Pancreas (tissue), 10 donors: Measurements from ENCODE around the gene PHLDB2. TPM values are rescaled to one million over a fixed set of nuclear protein-coding genes. Genes with fewer than 3 reads are reported as not detected.

Source experiments
- ATAC-seq, 4 donors: fragments of 200-7000 bp; cut with Tn5 transposase; one replicate each; pipeline versions ENCODE4 v1.8.0 to v1.9.1; 2020; ENCODE audit warnings: mild to moderate bottlenecking in 4 of 4, moderate library complexity in 4 of 4
- DNase-seq, 6 donors: peaks; one replicate each; pipeline ENCODE4 v3.0.0-alpha.2; 2020
- FAIRE-seq: peaks from 2 replicates; lab custom pipeline; 2012; peaks lifted over from hg19 to GRCh38; lab: Jason Lieb, UNC
- H3K27ac ChIP-seq, 4 donors: fragments of 200-600 bp; sonication (generic); 1 replicate in 3 of 4; 2 replicates in 1 of 4; pipeline versions ENCODE4 v1.5.0 to v1.8.0; 2020
- H3K27me3 ChIP-seq, 4 donors: fragments of 200-600 bp; one replicate each; pipeline ENCODE4 v1.8.0; 2021
- H3K36me3 ChIP-seq, 3 donors: fragments of 200-600 bp; sonication (generic) in 1 of 3; one replicate each; pipeline versions ENCODE4 v1.5.0 to v1.8.0; 2020 to 2021
- H3K4me1 ChIP-seq, 3 donors: fragments of 200-600 bp; one replicate each; pipeline ENCODE4 v1.8.0; 2021
- H3K4me3 ChIP-seq, 4 donors: fragments of 200-600 bp; sonication (generic) in 2 of 4; one replicate each; pipeline versions ENCODE4 v1.5.0 to v1.8.0; 2020 to 2021
- H3K9me3 ChIP-seq, 4 donors: fragments of 200-600 bp; one replicate each; pipeline ENCODE4 v1.8.0; 2021
- WGBS, 2 donors: extraction: QIAGEN DNeasy Blood & Tissue Kit; methylation state at CpG; one replicate each; pipeline ENCODE4 v1.1.7; 2013; 5-methylcytosine and 5-hydroxymethylcytosine counted together
- intact Hi-C, 3 donors: fragments of 100-400 bp; cut with DNase I; formaldehyde crosslinking; loops; one replicate each; pipeline versions ENCODE4 v1.11.1 to v1.14.2; 2022
- polyA plus RNA-seq, 2 donors: library from polyadenylated mRNA; stranded (reverse); fragments of 200-250 nt; gene quantifications; one replicate each; pipeline ENCODE4 v1.2.3, GENCODE V29; 2013
- total RNA-seq, 6 donors: library from RNA; stranded (reverse); fragmentation: NEBNext Ultra II Directional in 4 of 6; extraction: Animal tissue kit (Norgen Biotek cat#: 25700) in 4 of 6; gene quantifications; one replicate each; pipeline versions ENCODE4 v1.2.1 to v1.2.4, GENCODE V29; 2021 to 2023
- TF ChIP-seq, protein P1 (sequence below), 4 donors: fragments of 200-600 bp; sonication (generic) in 3 of 4; IDR thresholded peaks; one replicate each; pipeline versions ENCODE4 v1.5.0 to v1.8.0; 2021; ENCODE audit warnings: antibody characterized with exemption in 4 of 4
- donor health status: healthy with polysubstance abuse.
- donor health status: DM: no; HTN: no; CAD: no; lungs with moderate emphysema.
- donor health status: DM: no; HTN: no; CAD: no.
- donor health status: control.
- donor health status: control.
- donor health status: Bipolar disorder and iron deficiency.
- donor health status: DM: yes; HTN: yes; CAD: no.
- donor health status: DM: no; HTN: no; CAD: no.
- donor health status: DM: no; HTN: no; CAD: no.
- donor health status: DM: yes; HTN: yes; CAD: no.

Gene PHLDB2
- total and polyA plus RNA-seq, 8 donors: 10.8 to 36.7 (median 15.1) TPM

DNA sequence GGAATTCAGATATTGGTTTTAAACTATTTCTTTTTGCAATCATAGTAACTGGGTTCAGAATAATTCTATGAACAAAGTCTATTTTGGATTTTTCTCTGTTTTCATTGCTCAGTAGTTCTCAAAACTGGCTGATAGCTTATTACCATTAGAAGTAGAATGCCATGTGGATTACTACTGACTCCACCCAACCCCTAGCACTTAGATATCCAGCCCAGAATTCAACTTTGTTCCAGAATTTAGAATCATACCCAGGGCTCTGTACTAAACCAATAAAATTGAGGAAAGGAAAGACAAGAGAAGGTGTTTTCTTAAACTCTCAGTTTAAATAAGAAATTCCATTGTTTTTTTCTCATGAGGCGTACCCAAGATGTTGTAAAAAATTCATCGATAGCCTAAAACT, 80.8 kb downstream of the PHLDB2 start:
- Histone ChIP-seq H3K4me3 (no peak overlapping the region), H3K27me3 (no peaks in the 10 kb centered on the region), H3K36me3 (peaks cover 0 to 29% (median 0%) of the 10 kb centered on the region in 3 donors), H3K9me3 (no peaks in the 10 kb centered on the region), H3K4me1 (no peaks in the 10 kb centered on the region), H3K27ac (no peak overlapping the region)
- DNase-seq (no peak), ATAC-seq (no peak), FAIRE-seq (no peak)
- intact Hi-C loops: no loop called here
- TF ChIP-seq, protein P1, sequence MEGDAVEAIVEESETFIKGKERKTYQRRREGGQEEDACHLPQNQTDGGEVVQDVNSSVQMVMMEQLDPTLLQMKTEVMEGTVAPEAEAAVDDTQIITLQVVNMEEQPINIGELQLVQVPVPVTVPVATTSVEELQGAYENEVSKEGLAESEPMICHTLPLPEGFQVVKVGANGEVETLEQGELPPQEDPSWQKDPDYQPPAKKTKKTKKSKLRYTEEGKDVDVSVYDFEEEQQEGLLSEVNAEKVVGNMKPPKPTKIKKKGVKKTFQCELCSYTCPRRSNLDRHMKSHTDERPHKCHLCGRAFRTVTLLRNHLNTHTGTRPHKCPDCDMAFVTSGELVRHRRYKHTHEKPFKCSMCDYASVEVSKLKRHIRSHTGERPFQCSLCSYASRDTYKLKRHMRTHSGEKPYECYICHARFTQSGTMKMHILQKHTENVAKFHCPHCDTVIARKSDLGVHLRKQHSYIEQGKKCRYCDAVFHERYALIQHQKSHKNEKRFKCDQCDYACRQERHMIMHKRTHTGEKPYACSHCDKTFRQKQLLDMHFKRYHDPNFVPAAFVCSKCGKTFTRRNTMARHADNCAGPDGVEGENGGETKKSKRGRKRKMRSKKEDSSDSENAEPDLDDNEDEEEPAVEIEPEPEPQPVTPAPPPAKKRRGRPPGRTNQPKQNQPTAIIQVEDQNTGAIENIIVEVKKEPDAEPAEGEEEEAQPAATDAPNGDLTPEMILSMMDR (IDR thresholded peaks at IDR 0.05): no peak
- 96 to 100% methylated on average over 2 of the region's 2 CpGs for WGBS, 2 donors

DNA sequence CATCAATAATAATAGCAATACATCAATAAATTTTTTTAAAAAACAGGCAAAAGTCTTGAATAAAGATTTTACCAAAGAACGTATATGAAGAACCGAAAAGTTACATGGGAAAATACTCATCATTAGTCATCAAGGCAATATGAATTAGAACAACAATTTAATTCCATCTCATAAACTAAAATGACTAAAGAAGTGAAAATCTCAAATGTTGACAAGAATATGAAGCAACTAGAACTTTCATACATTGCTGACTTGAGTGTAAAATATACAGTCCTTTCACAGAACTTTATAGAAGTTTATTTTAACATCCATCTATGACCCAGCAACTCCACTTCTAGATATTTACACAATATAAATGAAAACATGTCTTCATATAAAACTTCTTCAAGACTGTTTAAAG, 84.5 kb downstream of the PHLDB2 start:
- Histone ChIP-seq H3K27me3 (no peaks in the 10 kb centered on the region), H3K4me3 (no peak overlapping the region), H3K4me1 (no peaks in the 10 kb centered on the region), H3K9me3 (no peaks in the 10 kb centered on the region), H3K36me3 (peaks cover 0 to 36% (median 0%) of the 10 kb centered on the region in 3 donors), H3K27ac (no peak overlapping the region)
- intact Hi-C loops: no loop called here
- FAIRE-seq (no peak), ATAC-seq (no peak), DNase-seq (no peak)
- WGBS, 2 donors: 94 to 100% methylated on average over 2 of the region's 2 CpGs
- TF ChIP-seq, protein P1 (IDR thresholded peaks at IDR 0.05): no peak

DNA sequence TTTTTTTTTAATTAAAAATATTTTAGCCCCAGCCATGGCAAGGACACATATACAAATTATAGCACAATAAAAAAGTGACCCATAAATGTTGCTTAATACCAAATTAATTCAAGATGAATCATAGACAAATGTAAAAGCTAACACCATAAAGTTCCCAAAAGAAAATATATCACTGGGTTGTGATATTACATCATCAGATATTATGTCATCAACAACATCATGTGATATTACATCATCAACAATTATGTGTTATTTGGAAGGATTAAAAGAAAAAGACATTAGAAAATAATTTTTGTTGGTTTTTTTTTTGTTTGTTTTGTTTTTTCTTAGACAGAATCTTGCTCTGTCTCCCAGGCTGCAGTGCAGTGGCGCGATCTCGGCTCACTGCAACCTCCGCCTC, 85.3 kb downstream of the PHLDB2 start:
- Histone ChIP-seq H3K4me1 (no peaks in the 10 kb centered on the region), H3K9me3 (no peaks in the 10 kb centered on the region), H3K36me3 (peaks cover 0 to 34% (median 0%) of the 10 kb centered on the region in 3 donors), H3K27me3 (no peaks in the 10 kb centered on the region), H3K27ac (no peak overlapping the region), H3K4me3 (no peak overlapping the region)
- intact Hi-C loops: no loop called here
- ATAC-seq (no peak), DNase-seq (no peak), FAIRE-seq (no peak)
- TF ChIP-seq, protein P1 (IDR thresholded peaks at IDR 0.05): no peak
- 87 to 98% methylated on average over 4 of the region's 4 CpGs for WGBS, 2 donors

DNA sequence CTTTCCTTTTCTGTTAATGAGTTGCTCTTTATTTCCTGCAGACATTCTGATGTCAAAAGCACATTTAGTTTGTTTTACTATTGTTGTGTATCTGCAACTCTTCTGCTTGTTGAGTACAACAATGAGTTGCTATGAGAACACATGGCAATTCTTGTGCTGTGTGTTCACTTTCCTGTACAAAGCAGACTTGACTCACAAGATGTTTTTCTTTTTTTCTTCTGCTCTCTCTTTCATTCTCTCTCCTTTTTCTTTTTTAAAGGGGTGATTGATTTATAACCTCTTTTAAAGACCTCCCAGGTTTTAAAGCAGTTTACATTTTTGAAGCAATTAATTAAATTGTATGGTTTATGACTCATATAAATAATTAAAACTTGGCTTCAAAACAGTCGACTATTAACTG, 88.2 kb downstream of the PHLDB2 start:
- Histone ChIP-seq H3K27ac (no peak overlapping the region), H3K36me3 (peaks cover 0 to 13% (median 0%) of the 10 kb centered on the region in 3 donors), H3K4me3 (no peak overlapping the region), H3K4me1 (no peaks in the 10 kb centered on the region), H3K9me3 (no peaks in the 10 kb centered on the region), H3K27me3 (no peaks in the 10 kb centered on the region)
- WGBS, 2 donors: 22 to 34% methylated on average over 1 of the region's 1 CpG
- TF ChIP-seq, protein P1 (IDR thresholded peaks at IDR 0.05): no peak
- no peak for FAIRE-seq
- intact Hi-C loops: no loop called here
- DNase-seq: no peak
- no peak for ATAC-seq

DNA sequence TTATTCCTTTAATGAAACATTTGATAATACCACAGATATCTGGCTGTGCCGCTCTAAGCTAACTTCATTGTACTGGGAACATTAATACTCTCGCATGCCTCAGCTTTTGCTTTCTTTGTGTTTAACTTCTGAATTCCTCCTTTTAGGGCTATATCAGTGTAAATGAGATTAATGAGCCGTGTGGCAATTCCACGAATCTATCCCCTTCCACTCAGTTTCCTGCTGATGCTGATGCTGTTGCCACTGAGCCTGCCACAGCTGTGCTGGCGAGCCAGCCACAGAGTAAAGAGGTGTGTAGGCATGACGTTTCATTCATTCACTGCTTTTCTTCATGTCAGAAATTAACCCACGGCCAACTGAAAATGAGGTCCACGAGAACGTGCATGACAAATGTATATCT, 89.7 kb downstream of the PHLDB2 start:
- Histone ChIP-seq H3K9me3 (no peaks in the 10 kb centered on the region), H3K27ac (no peak overlapping the region), H3K36me3 (peaks cover 0 to 22% (median 0%) of the 10 kb centered on the region in 3 donors), H3K4me3 (no peak overlapping the region), H3K4me1 (no peaks in the 10 kb centered on the region), H3K27me3 (no peaks in the 10 kb centered on the region)
- FAIRE-seq (no peak), DNase-seq (no peak), ATAC-seq (no peak)
- intact Hi-C loops: no loop called here
- 85 to 89% methylated on average over 9 of the region's 9 CpGs for WGBS, 2 donors
- TF ChIP-seq, protein P1 (IDR thresholded peaks at IDR 0.05): no peak
